Measurements from ENCODE around the gene ZDHHC14.
"Not testable (repeated sequence)": the region's sequence is repeated elsewhere in the genome, so short reads cannot be mapped to it uniquely, and the experiment has no call there.

The ZDHHC14 gene

GRCh38 chr6:157406661-157407060 is 25.7 kb downstream of the ZDHHC14 start:
- TF ChIP-seq, protein P1, sequence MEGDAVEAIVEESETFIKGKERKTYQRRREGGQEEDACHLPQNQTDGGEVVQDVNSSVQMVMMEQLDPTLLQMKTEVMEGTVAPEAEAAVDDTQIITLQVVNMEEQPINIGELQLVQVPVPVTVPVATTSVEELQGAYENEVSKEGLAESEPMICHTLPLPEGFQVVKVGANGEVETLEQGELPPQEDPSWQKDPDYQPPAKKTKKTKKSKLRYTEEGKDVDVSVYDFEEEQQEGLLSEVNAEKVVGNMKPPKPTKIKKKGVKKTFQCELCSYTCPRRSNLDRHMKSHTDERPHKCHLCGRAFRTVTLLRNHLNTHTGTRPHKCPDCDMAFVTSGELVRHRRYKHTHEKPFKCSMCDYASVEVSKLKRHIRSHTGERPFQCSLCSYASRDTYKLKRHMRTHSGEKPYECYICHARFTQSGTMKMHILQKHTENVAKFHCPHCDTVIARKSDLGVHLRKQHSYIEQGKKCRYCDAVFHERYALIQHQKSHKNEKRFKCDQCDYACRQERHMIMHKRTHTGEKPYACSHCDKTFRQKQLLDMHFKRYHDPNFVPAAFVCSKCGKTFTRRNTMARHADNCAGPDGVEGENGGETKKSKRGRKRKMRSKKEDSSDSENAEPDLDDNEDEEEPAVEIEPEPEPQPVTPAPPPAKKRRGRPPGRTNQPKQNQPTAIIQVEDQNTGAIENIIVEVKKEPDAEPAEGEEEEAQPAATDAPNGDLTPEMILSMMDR (conservative IDR thresholded peaks at IDR 0.05; ENCODE audit: low read depth, low read length): no peak
- Histone ChIP-seq H3K4me3 (IDR thresholded peaks at IDR 0.05; ENCODE audit: insufficient read depth, low read depth, low read length) (no peak overlapping the region), H3K36me3 (ENCODE audit: insufficient read depth) (no peaks in the 10 kb centered on the region), H3K27ac (no peak overlapping the region), H3K9ac (no peak overlapping the region), H2AFZ (ENCODE audit: low read depth) (no peak overlapping the region), H3K4me2 (no peak overlapping the region), H3K4me1 (ENCODE audit: low read depth, poor library complexity, severe bottlenecking) (no peaks in the 10 kb centered on the region), H3K27me3 (ENCODE audit: insufficient read depth, low read depth) (no peaks in the 10 kb centered on the region), H3K79me2 (ENCODE audit: insufficient read depth, low read depth) (no peaks in the 10 kb centered on the region), H4K20me1 (ENCODE audit: insufficient read depth) (no peaks in the 10 kb centered on the region)

DNA sequence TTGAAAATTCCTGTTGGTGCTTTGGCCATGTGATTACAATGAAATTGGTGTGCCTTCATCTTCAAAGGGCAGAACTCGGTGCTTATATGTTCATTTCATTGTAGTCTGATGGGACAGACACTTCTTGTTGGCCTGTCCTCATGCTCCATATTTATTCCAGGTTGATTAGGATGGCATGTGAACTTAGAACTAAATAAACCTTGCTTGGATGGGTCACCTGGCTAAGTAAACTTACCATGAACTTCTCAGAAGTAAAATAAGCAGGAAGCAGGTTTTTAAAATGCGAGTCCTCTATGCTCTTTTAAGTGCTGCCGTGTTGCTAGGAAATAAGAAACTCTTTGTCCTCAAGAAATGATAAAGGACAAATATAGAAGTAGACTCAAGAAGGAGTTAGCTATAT is 26.7 kb downstream of the ZDHHC14 start:
- no peak overlapping the region for H3K27ac ChIP-seq
- TF ChIP-seq, protein P1 (conservative IDR thresholded peaks at IDR 0.05; ENCODE audit: low read depth, low read length): no peak
- no peak overlapping the region for H3K9ac ChIP-seq
- H3K4me2 ChIP-seq: no peak overlapping the region
- H3K4me1 ChIP-seq (ENCODE audit: low read depth, poor library complexity, severe bottlenecking): no peaks in the 10 kb centered on the region
- H3K4me3 ChIP-seq (IDR thresholded peaks at IDR 0.05; ENCODE audit: insufficient read depth, low read depth, low read length): no peak overlapping the region
- H4K20me1 ChIP-seq (ENCODE audit: insufficient read depth): no peaks in the 10 kb centered on the region
- H3K27me3 ChIP-seq (ENCODE audit: insufficient read depth, low read depth): no peaks in the 10 kb centered on the region
- H3K79me2 ChIP-seq (ENCODE audit: insufficient read depth, low read depth): no peaks in the 10 kb centered on the region
- no peaks in the 10 kb centered on the region for H3K36me3 ChIP-seq (ENCODE audit: insufficient read depth)
- no peak overlapping the region for H2AFZ ChIP-seq (ENCODE audit: low read depth)

- not testable (repeated sequence) for H3K4me2 ChIP-seq; H3K9ac ChIP-seq; H3K36me3 ChIP-seq (ENCODE audit: insufficient read depth); H3K27ac ChIP-seq; H2AFZ ChIP-seq (ENCODE audit: low read depth); H3K4me1 ChIP-seq (ENCODE audit: low read depth, poor library complexity, severe bottlenecking); H3K4me3 ChIP-seq (IDR thresholded peaks at IDR 0.05; ENCODE audit: insufficient read depth, low read depth, low read length); H3K79me2 ChIP-seq (ENCODE audit: insufficient read depth, low read depth); H4K20me1 ChIP-seq (ENCODE audit: insufficient read depth); H3K27me3 ChIP-seq (ENCODE audit: insufficient read depth, low read depth)
Measured at GRCh38 chr6:157408427-157408826, 27.4 kb downstream of the ZDHHC14 start.

DNA sequence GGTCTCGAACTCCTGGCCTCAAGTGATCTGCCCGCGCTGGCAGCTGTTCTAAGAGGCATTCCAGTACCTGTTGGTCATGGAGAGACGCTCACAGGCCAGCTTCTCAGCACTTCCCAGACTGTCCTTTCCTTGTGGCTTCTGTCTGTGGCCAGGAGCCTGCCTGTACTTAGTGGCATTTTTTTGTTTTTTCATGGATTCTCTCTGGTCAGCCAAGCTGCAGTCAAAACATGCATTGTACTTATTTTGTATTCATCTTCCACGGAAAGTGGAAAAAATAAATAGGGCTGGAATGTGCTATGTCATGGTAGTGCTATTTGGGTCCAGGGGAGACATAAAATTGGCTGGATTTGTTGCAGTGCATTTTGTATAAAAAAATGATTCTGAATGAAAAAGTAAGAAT is 29.1 kb downstream of the ZDHHC14 start:
- Histone ChIP-seq H3K4me2 (no peak overlapping the region), H3K36me3 (ENCODE audit: insufficient read depth) (no peaks in the 10 kb centered on the region), H2AFZ (ENCODE audit: low read depth) (no peak overlapping the region), H3K27me3 (ENCODE audit: insufficient read depth, low read depth) (no peaks in the 10 kb centered on the region), H3K4me1 (ENCODE audit: low read depth, poor library complexity, severe bottlenecking) (no peaks in the 10 kb centered on the region), H4K20me1 (ENCODE audit: insufficient read depth) (no peaks in the 10 kb centered on the region), H3K9ac (no peak overlapping the region), H3K79me2 (ENCODE audit: insufficient read depth, low read depth) (no peaks in the 10 kb centered on the region), H3K27ac (no peak overlapping the region), H3K4me3 (IDR thresholded peaks at IDR 0.05; ENCODE audit: insufficient read depth, low read depth, low read length) (no peak overlapping the region)
- TF ChIP-seq, protein P1 (conservative IDR thresholded peaks at IDR 0.05; ENCODE audit: low read depth, low read length): no peak

DNA sequence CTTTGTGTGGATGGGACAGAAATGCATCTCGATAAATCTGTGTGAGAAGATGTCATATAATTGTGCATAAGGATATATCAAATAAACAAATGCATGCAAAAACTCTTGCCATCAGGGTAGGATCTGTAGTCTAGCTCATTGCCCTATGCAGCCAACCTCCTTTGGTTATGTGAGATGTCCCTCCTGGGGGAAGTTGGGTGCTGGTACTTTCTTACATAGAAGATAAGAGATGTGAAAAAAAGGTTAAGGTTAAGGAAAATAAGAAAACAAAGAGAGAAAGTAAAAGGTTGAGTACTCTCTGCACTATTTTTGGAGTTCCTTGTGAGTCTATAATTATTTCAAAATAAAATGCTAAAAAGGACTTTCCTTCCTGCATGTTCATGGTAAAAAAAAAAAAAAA is 30.4 kb downstream of the ZDHHC14 start:
- H3K36me3 ChIP-seq (ENCODE audit: insufficient read depth): no peaks in the 10 kb centered on the region
- no peaks in the 10 kb centered on the region for H3K79me2 ChIP-seq (ENCODE audit: insufficient read depth, low read depth)
- TF ChIP-seq, protein P1 (conservative IDR thresholded peaks at IDR 0.05; ENCODE audit: low read depth, low read length): no peak
- no peak overlapping the region for H3K9ac ChIP-seq
- H2AFZ ChIP-seq (ENCODE audit: low read depth): no peak overlapping the region
- no peaks in the 10 kb centered on the region for H4K20me1 ChIP-seq (ENCODE audit: insufficient read depth)
- H3K4me2 ChIP-seq: no peak overlapping the region
- H3K4me3 ChIP-seq (IDR thresholded peaks at IDR 0.05; ENCODE audit: insufficient read depth, low read depth, low read length): no peak overlapping the region
- H3K27me3 ChIP-seq (ENCODE audit: insufficient read depth, low read depth): no peaks in the 10 kb centered on the region
- no peaks in the 10 kb centered on the region for H3K4me1 ChIP-seq (ENCODE audit: low read depth, poor library complexity, severe bottlenecking)
- H3K27ac ChIP-seq: no peak overlapping the region
